Measurements from ENCODE around the gene PFDN6. TPM values are rescaled to one million over a fixed set of nuclear protein-coding genes. Genes with fewer than 3 reads are reported as not detected.

PFDN6 gene
- total RNA-seq, 1 donor from 2014 or later: 54.9 TPM

DNA sequence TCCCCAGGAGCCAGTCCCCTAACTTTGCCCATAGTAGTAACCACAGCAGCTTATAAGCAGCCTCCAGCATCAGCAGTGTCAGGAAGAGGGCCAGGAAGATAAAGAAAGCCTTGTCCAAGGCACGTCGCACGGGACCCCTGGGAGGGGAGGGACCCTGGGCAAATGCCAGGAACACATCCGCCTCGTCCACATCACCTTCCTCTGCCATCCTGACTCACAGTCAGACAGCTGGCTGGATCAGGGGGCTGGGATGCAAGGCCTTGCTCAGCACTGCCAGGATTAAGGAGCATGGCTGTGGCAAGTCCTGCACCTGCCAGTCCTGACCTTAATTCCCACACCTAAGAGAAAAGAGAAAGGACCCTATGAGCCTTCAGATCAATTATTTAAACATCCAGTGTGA is 39.7 kb downstream of the PFDN6 start:
- peak overlapping the region; percentile 49 for H3K4me3 Mint-ChIP-seq
- H3K9me3 Mint-ChIP-seq: no peaks in the 10 kb centered on the region
- H3K27ac Mint-ChIP-seq (ENCODE audit: unreplicated experiment): no peak overlapping the region
- H3K36me3 Mint-ChIP-seq (ENCODE audit: low read depth): no peaks in the 10 kb centered on the region
- H3K4me1 Mint-ChIP-seq: peaks cover 3% of the 10 kb centered on the region
- TF ChIP-seq, protein P1, sequence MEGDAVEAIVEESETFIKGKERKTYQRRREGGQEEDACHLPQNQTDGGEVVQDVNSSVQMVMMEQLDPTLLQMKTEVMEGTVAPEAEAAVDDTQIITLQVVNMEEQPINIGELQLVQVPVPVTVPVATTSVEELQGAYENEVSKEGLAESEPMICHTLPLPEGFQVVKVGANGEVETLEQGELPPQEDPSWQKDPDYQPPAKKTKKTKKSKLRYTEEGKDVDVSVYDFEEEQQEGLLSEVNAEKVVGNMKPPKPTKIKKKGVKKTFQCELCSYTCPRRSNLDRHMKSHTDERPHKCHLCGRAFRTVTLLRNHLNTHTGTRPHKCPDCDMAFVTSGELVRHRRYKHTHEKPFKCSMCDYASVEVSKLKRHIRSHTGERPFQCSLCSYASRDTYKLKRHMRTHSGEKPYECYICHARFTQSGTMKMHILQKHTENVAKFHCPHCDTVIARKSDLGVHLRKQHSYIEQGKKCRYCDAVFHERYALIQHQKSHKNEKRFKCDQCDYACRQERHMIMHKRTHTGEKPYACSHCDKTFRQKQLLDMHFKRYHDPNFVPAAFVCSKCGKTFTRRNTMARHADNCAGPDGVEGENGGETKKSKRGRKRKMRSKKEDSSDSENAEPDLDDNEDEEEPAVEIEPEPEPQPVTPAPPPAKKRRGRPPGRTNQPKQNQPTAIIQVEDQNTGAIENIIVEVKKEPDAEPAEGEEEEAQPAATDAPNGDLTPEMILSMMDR (conservative IDR thresholded peaks at IDR 0.05): no peak
- H3K27me3 Mint-ChIP-seq (ENCODE audit: low read depth): no peaks in the 10 kb centered on the region
- DNase-seq (ENCODE audit: low read depth, low spot score): no peak

DNA sequence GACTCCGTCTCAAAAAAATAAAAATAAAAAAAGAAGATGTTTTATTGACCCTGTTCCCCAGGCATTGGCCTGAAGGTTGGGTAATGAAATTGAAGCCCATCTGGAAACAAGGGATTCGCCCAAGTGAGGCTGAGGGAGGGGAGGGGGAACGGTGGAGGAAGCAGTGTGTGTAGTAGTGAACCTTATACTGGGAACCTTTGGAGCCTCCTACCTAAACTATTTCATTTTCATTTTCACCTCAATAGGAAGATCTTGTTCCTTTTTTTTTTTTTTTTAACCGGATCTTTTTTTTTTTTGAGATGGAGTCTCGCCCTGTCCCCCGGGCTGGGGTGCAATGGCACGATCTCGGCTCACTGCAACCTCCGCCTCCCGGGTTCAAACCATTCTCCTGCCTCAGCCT is 41.3 kb downstream of the PFDN6 start:
- no peak for DNase-seq (ENCODE audit: low read depth, low spot score)
- Mint-ChIP-seq H3K27me3 (ENCODE audit: low read depth) (no peaks in the 10 kb centered on the region), H3K36me3 (ENCODE audit: low read depth) (no peaks in the 10 kb centered on the region), H3K4me3 (no peak overlapping the region), H3K27ac (ENCODE audit: unreplicated experiment) (no peak overlapping the region), H3K4me1 (no peaks in the 10 kb centered on the region), H3K9me3 (no peaks in the 10 kb centered on the region)
- TF ChIP-seq, protein P1 (conservative IDR thresholded peaks at IDR 0.05): no peak

DNA sequence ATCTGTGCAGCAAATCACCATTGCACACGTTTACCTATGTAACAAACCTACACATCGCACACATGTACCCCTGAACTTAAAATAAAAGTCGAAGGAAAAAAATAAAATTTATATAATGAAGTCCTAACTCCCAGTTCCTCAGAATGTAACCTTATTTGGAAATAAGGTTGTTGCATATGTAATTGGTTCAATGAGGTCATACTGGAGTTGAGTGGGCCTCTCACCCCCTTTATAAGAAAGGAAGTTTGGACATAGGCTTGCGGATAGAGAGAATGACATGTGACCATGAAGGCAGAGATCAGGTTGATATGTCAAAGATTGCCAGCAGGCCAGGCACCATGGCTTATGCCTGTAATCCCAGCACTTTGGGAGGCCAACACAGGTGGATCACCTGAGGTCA is 44.3 kb downstream of the PFDN6 start:
- H3K9me3 Mint-ChIP-seq: no peaks in the 10 kb centered on the region
- no peak overlapping the region for H3K27ac Mint-ChIP-seq (ENCODE audit: unreplicated experiment)
- DNase-seq (ENCODE audit: low read depth, low spot score): no peak
- H3K4me1 Mint-ChIP-seq: no peaks in the 10 kb centered on the region
- no peaks in the 10 kb centered on the region for H3K36me3 Mint-ChIP-seq (ENCODE audit: low read depth)
- no peak overlapping the region for H3K4me3 Mint-ChIP-seq
- H3K27me3 Mint-ChIP-seq (ENCODE audit: low read depth): no peaks in the 10 kb centered on the region
- TF ChIP-seq, protein P1 (conservative IDR thresholded peaks at IDR 0.05): no peak

DNA sequence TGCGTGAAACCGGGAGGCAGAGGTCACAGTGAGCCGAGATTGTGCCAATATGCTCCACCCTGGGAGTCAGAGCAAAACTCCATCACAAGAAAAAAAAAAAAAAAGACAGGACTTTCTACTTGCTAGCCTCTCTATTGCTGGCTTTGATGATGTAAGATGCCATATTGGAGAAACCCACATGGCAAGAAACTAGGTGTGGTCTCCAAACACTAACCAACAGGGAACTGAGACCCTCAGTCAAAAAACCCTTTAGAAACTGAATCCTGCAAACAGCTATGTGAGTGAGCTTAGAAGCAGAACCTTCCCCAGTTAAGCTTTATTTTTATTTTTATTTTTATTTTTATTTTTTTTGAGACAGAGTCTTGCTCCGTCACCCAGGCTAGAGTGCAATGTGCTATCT is 46.5 kb downstream of the PFDN6 start:
- Mint-ChIP-seq H3K9me3 (no peaks in the 10 kb centered on the region), H3K4me3 (no peak overlapping the region), H3K27ac (ENCODE audit: unreplicated experiment) (no peak overlapping the region), H3K36me3 (ENCODE audit: low read depth) (no peaks in the 10 kb centered on the region), H3K27me3 (ENCODE audit: low read depth) (no peaks in the 10 kb centered on the region), H3K4me1 (no peaks in the 10 kb centered on the region)
- DNase-seq (ENCODE audit: low read depth, low spot score): no peak
- TF ChIP-seq, protein P1 (conservative IDR thresholded peaks at IDR 0.05): no peak

DNA sequence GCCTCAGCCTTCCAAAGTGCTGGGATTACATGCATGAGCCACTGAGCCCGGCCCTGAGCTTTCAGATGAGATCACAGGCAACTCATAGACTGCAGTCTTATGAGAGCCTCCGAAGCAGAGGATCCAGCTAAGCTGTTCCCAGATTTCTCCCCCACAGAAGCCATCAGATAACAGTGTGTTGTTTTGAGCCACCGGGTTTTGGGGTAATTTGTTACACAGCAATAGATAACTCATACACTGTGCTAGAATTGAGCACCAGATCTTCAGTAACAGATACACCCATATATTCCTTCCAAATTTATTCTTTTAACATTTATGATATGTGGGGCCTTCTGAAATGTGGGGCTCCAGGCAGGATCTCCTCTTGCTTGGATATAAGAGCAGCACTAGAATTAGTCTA is 47.1 kb downstream of the PFDN6 start:
- Mint-ChIP-seq H3K27me3 (ENCODE audit: low read depth) (no peaks in the 10 kb centered on the region), H3K4me1 (no peaks in the 10 kb centered on the region), H3K36me3 (ENCODE audit: low read depth) (no peaks in the 10 kb centered on the region), H3K4me3 (no peak overlapping the region), H3K9me3 (no peaks in the 10 kb centered on the region), H3K27ac (ENCODE audit: unreplicated experiment) (no peak overlapping the region)
- DNase-seq (ENCODE audit: low read depth, low spot score): no peak
- TF ChIP-seq, protein P1 (conservative IDR thresholded peaks at IDR 0.05): no peak

DNA sequence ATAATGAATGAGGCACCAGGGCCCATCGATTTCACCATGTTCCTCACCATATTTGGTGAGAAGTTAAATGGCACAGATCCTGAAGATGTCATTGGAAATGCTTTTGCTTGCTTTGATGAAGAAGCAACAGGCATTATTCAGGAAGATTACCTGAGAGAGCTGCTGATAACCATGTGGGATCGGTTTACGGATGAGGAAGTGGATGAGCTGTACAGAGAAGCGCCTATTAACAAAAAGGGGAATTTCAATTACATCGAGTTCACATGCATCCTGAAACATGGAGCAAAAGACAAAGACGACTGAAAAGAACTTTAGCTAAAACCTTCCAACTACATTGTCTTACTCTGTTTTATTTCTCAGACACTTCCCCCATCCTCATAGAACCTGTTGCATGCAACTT is 49.8 kb downstream of the PFDN6 start:
- Mint-ChIP-seq H3K27ac (ENCODE audit: unreplicated experiment) (no peak overlapping the region), H3K4me3 (no peak overlapping the region)

More for the DNA sequence above, 49.8 kb downstream of the PFDN6 start:
- TF ChIP-seq, protein P1 (conservative IDR thresholded peaks at IDR 0.05): no peak
- H3K9me3 Mint-ChIP-seq: no peaks in the 10 kb centered on the region
- H3K27me3 Mint-ChIP-seq (ENCODE audit: low read depth): no peaks in the 10 kb centered on the region
- no peaks in the 10 kb centered on the region for H3K4me1 Mint-ChIP-seq
- no peak for DNase-seq (ENCODE audit: low read depth, low spot score)
- no peaks in the 10 kb centered on the region for H3K36me3 Mint-ChIP-seq (ENCODE audit: low read depth)
